ENCODE results near the gene SRRD. TPM values are rescaled to one million over a fixed set of nuclear protein-coding genes. Genes with fewer than 3 reads are reported as not detected.

Gene SRRD
- total and polyA plus RNA-seq, 2 of the 13 experiments (the other 11 are each of a cell fraction or from before 2014, with no cell fraction given) = 22.8 to 36.6 TPM

GRCh38 chr22:26483439-26484359, at the start of gene SRRD, which contains the start of gene HPS4 (continued):
- TF ChIP-seq ZFP91 (CRISPR knock-in tag; IDR thresholded peaks at IDR 0.05; ENCODE audit: borderline replicate concordance) (peak; percentile 82), ZNF747 (CRISPR knock-in tag; IDR thresholded peaks at IDR 0.05; ENCODE audit: borderline replicate concordance) (no peak; the same call in 1 of the 2 replicates), IRF9 (CRISPR knock-in tag; IDR thresholded peaks at IDR 0.05; ENCODE audit: borderline replicate concordance) (peak; percentile 92; the same call in 1 of the 2 replicates), ZNF564 (CRISPR knock-in tag; IDR thresholded peaks at IDR 0.05) (no peak), PATZ1 (CRISPR knock-in tag; IDR thresholded peaks at IDR 0.05) (peak; percentile 70; the same call in 1 of the 2 replicates), PAWR (CRISPR knock-in tag; IDR thresholded peaks at IDR 0.05; ENCODE audit: borderline replicate concordance) (no peak), ZSCAN20 (CRISPR knock-in tag; IDR thresholded peaks at IDR 0.05; ENCODE audit: borderline replicate concordance) (peak; percentile 64; the same call in 1 of the 2 replicates), WIZ (CRISPR knock-in tag; IDR thresholded peaks at IDR 0.05) (no peak), ZNF83 (CRISPR knock-in tag; IDR thresholded peaks at IDR 0.05; ENCODE audit: borderline replicate concordance) (no peak), RFX3 (CRISPR knock-in tag; IDR thresholded peaks at IDR 0.05) (no peak), RFX1 (IDR thresholded peaks at IDR 0.05) (no peak), PHF20 (CRISPR knock-in tag; IDR thresholded peaks at IDR 0.05) (peak; percentile 96), ZNF335 (CRISPR knock-in tag; IDR thresholded peaks at IDR 0.05) (0 out of 2 replicates have a peak, but pooled peaks have one; percentile 24), PPARG (CRISPR knock-in tag; conservative IDR thresholded peaks at IDR 0.05) (0 out of 2 replicates have a peak, but pooled peaks have one; percentile 33), MED8 (CRISPR knock-in tag; IDR thresholded peaks at IDR 0.05; ENCODE audit: insufficient replicate concordance) (no peak), ARID2 (CRISPR knock-in tag; IDR thresholded peaks at IDR 0.05; ENCODE audit: borderline replicate concordance) (no peak), TMF1 (CRISPR knock-in tag; IDR thresholded peaks at IDR 0.05; ENCODE audit: low read depth) (0 out of 2 replicates have a peak, but pooled peaks have one; percentile 67)
- TF ChIP-seq, protein P1, sequence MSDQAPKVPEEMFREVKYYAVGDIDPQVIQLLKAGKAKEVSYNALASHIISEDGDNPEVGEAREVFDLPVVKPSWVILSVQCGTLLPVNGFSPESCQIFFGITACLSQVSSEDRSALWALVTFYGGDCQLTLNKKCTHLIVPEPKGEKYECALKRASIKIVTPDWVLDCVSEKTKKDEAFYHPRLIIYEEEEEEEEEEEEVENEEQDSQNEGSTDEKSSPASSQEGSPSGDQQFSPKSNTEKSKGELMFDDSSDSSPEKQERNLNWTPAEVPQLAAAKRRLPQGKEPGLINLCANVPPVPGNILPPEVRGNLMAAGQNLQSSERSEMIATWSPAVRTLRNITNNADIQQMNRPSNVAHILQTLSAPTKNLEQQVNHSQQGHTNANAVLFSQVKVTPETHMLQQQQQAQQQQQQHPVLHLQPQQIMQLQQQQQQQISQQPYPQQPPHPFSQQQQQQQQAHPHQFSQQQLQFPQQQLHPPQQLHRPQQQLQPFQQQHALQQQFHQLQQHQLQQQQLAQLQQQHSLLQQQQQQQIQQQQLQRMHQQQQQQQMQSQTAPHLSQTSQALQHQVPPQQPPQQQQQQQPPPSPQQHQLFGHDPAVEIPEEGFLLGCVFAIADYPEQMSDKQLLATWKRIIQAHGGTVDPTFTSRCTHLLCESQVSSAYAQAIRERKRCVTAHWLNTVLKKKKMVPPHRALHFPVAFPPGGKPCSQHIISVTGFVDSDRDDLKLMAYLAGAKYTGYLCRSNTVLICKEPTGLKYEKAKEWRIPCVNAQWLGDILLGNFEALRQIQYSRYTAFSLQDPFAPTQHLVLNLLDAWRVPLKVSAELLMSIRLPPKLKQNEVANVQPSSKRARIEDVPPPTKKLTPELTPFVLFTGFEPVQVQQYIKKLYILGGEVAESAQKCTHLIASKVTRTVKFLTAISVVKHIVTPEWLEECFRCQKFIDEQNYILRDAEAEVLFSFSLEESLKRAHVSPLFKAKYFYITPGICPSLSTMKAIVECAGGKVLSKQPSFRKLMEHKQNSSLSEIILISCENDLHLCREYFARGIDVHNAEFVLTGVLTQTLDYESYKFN (CRISPR knock-in tag; conservative IDR thresholded peaks at IDR 0.05) = peak; percentile 32; the same call in 1 of the 2 replicates
